D721Med (cell line): ENCODE measurements around the gene SPAG17.

Experiments used
- DNase-seq: peaks from one replicate; pipeline ENCODE4 v3.0.0; 2011; ENCODE audit warnings: low spot score; ENCODE audit not compliant: insufficient read length
- FAIRE-seq: peaks from 2 replicates; lab custom pipeline; 2011; peaks lifted over from hg19 to GRCh38; lab: Jason Lieb, UNC
- CTCF ChIP-seq: IDR thresholded peaks from 2 replicates; pipeline ENCODE4 v1.5.1; 2012; ENCODE audit warnings: mild to moderate bottlenecking, control low read depth; ENCODE audit not compliant: insufficient read depth; ENCODE audit errors: missing control alignments

Gene SPAG17

DNA sequence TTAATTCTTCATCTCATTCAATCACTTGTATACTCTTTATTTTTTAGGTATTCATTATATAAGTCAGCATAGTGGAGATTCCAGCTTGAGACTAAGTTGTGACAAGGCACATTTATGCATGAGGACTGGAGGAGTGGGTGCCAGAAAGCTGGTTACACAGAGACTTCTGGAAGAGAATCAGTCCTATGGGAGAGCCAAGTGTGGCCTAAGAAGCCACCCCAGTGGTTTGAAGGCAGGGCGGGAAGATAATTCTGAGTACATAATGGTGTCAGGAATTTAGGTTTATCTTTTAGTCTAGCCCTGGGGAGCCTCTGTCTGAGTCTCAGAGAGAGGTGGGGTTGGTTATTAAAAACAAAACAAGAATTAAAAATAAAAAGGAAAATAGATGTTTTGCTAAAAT is 83.0 kb downstream of the SPAG17 start:
- DNase-seq, result no peak
- TF ChIP-seq CTCF, result no peak
- no peak for FAIRE-seq

- FAIRE-seq, result no peak
- no peak for DNase-seq
- TF ChIP-seq CTCF, result no peak
Observed at GRCh38 chr1:118101515-118101844, 83.5 kb downstream of the SPAG17 start.

DNA sequence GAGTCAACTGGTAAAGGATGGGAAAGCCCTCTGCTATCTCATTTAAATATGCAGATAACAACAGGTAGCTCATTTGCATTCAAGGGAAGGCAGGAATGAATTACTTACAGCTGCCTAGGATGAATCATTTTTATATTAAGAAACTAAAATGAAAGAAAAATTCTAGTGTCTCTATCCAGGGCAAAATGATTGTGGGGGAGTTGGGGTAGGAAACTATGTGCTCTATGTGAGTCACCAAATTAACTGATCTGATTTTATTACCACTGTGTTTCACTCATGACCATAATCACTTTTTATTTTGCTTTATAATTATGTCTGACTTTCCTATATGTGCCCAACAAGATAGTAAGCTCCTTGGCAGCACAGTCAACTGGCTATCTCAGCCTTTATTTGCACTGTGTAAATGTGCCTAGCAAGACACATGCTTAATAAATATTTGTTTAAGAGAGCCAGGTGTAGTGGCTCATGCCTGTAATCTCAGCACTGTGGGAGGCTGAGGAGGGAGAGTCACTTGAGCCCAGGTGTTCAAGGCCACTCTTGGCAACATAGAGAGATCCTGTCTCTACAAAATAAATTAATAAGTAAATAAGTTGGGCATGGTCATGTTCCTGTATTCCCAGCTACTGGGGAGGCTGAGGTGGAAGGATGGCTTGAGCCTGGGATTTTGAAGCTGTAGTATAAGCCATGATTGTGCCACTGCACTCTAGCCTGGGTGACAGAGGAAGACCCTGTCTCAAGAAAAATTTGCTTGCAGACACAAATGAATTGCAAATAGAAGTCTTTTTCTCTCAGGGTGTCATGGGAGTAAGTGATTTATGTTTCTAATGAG is 84.1 kb downstream of the SPAG17 start:
- FAIRE-seq, result no peak
- TF ChIP-seq CTCF, result no peak
- DNase-seq, result no peak

- FAIRE-seq, result no peak
- DNase-seq, result no peak
- TF ChIP-seq CTCF, result no peak
Observed at GRCh38 chr1:118099686-118100085, 85.3 kb downstream of the SPAG17 start.

GRCh38 chr1:118097622-118098348 is 87.2 kb downstream of the SPAG17 start:
- DNase-seq, result no peak
- FAIRE-seq, result no peak
- no peak for TF ChIP-seq CTCF

- FAIRE-seq (no peak), DNase-seq (no peak)
Observed at GRCh38 chr1:118093017-118093416, 92.0 kb downstream of the SPAG17 start.

More at GRCh38 chr1:118093017-118093416, 92.0 kb downstream of the SPAG17 start:
- no peak for TF ChIP-seq CTCF
